Ramos (cell line): ENCODE results near the gene TGM2.

ENCODE experiments used
- in situ Hi-C: fragments of 300-500 bp; cut with MboI; formaldehyde crosslinking; loops from one replicate; pipeline ENCODE4 v1.14.3; 2022; ENCODE audit warnings: low sequenced_read_pairs; ENCODE audit not compliant: unreplicated experiment

Gene TGM2

DNA sequence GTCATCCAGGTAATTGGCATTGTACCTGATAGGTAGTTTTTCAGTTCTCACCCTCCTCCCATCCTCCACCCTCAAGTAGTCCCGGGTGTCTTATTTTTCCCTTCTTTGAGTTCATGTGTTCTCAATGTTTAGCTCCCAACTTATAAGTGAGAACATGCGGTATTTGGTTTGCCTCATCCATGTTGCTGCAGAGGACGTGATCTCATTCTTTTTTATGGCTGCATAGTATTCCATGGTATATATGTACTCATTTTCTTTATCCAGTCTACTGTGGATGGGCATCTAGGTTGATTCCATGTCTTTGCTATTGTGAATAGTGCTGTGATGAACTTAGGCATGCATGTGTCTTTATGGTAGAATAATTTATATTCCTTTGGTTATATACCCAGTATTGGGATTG is 85.7 kb downstream of the TGM2 start:
- in situ Hi-C loops: loop anchor here (10.0 kb wide), 1 partner anchor 85 kb away; the partner anchor contains the start of gene TGM2

DNA sequence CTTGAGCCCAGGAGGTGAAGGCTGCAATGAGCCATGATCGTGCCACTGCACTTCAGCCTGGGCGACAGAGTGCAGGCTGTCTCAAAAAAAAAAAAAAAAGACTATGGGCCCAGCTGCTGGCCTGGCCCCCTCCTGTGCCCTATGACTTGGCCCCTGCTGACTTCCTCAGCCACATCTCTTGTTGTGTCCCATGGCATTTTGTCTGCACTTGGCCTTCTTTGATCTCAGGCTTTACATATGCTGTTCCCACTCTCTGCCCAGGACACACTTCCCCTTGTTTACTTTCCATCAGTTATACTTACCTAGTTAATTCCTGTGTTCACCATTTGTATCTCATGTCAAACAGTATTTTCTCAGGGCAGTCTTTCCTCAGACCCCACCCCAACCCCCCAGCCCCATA is 87.0 kb downstream of the TGM2 start:
- in situ Hi-C loops: loop anchor here (10.0 kb wide), 1 partner anchor 87 kb away; the partner anchor contains the start of gene TGM2
